PC-9 (cell line): ENCODE results near the gene ITGB5.

Experiments used
- EZH2 ChIP-seq: fragments of 200-600 bp; sonication (generic); IDR thresholded peaks from 2 replicates; pipeline ENCODE4 v1.8.0; 2017; ENCODE audit warnings: antibody characterized with exemption, low read depth
- TF ChIP-seq, protein P1 (sequence below): fragments of 200-600 bp; sonication (generic); conservative IDR thresholded peaks from 2 replicates; pipeline ENCODE4 v1.6.1; 2017; ENCODE audit warnings: mixed run types, antibody characterized with exemption, mild to moderate bottlenecking, moderate library complexity

DNA sequence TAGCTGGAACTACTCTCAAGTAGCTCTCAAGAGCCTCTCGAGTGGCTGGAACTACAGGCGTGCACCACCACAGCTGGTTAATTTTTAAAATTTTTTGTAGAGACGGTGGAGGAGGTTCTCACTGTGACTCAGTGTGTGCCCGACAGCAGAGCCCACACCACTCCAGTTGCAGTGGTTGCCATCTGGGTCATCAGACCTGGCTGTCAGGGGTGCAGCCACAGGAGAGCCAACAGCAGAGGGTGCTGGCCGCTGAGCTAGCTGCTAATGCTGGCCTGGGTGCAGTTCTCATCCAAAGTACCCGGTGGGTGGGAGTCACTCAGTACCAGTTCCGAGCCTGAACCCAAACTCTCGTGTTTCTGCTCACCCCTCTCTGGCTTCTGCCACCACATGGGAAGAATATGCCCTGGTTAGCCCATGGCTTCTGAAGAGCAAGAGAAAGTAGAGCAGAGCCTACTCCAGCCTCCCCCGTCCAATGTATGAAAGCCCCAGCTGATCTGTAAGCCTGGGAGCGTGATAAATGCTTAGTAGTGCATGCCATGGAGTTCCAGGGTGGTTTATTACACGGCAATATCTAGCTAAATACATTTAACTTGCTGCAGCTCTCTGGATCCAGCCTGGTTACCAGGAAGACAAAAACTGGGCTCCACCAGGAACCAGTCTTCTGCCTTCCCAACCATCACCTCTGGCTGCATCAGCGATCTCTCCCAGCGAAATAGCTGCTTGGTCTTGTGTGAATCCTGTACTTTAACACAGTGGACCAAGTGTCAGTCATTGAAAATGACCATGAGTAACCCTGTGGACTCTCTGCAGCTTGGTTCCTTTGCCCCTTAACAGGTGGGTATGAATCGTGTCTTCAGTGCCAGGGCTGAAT lies 139.8 kb downstream of the ITGB5 start:
- TF ChIP-seq, protein P1, sequence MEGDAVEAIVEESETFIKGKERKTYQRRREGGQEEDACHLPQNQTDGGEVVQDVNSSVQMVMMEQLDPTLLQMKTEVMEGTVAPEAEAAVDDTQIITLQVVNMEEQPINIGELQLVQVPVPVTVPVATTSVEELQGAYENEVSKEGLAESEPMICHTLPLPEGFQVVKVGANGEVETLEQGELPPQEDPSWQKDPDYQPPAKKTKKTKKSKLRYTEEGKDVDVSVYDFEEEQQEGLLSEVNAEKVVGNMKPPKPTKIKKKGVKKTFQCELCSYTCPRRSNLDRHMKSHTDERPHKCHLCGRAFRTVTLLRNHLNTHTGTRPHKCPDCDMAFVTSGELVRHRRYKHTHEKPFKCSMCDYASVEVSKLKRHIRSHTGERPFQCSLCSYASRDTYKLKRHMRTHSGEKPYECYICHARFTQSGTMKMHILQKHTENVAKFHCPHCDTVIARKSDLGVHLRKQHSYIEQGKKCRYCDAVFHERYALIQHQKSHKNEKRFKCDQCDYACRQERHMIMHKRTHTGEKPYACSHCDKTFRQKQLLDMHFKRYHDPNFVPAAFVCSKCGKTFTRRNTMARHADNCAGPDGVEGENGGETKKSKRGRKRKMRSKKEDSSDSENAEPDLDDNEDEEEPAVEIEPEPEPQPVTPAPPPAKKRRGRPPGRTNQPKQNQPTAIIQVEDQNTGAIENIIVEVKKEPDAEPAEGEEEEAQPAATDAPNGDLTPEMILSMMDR, result no peak
- no peak for TF ChIP-seq EZH2
